MM.1S (cell line): ENCODE measurements around the gene FBXL17.
A peak's percentile ranks its signal among the peaks of the same experiment; 100 is the strongest.

Experiments
- EZH2 ChIP-seq: fragments of 300-600 bp; sonication (generic); optimal IDR thresholded peaks from 2 replicates; pipeline ENCODE3; 2017; ENCODE audit warnings: low read depth, mild to moderate bottlenecking, antibody characterized with exemption, low read length, mixed read lengths
- TF ChIP-seq, protein P1 (sequence below): fragments of 300-600 bp; sonication (generic); IDR thresholded peaks from 2 replicates; pipeline ENCODE4 v1.5.1; 2016; ENCODE audit warnings: antibody characterized with exemption, low read length, mixed read lengths

DNA sequence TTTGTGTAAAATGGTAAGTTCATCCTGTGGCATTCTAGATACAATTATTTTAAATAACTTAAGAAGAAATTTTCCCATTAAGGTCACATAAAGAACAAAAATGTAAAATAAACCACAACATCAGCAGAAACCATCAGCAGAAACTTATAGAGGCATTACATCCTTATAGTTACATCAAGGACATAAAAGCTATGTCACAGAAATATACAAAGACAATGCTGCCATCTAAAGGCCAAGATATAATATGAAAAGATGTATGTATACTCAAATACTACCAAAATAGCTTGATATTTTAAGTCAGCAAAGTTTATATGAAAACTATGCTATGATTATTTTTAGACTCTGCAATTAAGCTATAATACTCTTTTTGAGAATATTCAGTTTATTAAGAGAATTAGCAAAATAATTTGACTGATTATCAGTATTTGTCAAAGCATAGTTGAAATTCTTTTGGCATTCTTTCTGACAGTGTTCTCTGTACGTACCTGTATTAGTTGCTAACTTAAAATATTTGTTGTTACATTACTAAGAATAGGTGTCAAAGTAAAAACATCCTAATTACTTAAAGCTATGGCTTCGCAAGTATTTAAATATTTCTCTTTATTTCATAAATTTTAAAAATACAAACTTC is 36.2 kb downstream of the FBXL17 start:
- TF ChIP-seq EZH2, result no peak
- TF ChIP-seq, protein P1, sequence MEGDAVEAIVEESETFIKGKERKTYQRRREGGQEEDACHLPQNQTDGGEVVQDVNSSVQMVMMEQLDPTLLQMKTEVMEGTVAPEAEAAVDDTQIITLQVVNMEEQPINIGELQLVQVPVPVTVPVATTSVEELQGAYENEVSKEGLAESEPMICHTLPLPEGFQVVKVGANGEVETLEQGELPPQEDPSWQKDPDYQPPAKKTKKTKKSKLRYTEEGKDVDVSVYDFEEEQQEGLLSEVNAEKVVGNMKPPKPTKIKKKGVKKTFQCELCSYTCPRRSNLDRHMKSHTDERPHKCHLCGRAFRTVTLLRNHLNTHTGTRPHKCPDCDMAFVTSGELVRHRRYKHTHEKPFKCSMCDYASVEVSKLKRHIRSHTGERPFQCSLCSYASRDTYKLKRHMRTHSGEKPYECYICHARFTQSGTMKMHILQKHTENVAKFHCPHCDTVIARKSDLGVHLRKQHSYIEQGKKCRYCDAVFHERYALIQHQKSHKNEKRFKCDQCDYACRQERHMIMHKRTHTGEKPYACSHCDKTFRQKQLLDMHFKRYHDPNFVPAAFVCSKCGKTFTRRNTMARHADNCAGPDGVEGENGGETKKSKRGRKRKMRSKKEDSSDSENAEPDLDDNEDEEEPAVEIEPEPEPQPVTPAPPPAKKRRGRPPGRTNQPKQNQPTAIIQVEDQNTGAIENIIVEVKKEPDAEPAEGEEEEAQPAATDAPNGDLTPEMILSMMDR, result peak; percentile 49
